T follicular helper cell (primary cell): ENCODE measurements around the gene G2E3.
"Not testable (repeated sequence)": the region's sequence is repeated elsewhere in the genome, so short reads cannot be mapped to it uniquely, and the experiment has no call there.

Experiments
- DNase-seq: peaks from one replicate; pipeline ENCODE4 v3.0.0-alpha.2; 2020; ENCODE audit warnings: low read depth

G2E3 gene

DNA sequence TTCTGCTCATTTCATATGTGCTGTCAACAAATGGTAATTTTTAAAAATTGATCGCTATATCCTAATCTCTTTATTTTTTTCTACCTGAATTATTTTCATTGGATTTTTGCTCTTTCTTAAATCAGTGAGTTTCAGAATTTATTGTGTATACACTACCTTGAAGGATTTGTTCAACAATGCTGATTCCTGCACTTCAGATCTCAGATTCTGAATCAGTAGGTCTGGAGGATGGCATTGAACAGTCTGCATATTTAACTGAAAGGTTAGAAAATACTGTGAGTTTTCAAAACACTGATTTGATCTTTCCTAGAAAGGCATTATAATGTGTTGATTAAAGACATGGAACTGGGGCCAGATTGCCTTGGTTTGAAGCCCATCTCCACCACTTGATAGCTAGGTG is 1.6 kb downstream of the G2E3 start:
- DNase-seq, result no peak

DNA sequence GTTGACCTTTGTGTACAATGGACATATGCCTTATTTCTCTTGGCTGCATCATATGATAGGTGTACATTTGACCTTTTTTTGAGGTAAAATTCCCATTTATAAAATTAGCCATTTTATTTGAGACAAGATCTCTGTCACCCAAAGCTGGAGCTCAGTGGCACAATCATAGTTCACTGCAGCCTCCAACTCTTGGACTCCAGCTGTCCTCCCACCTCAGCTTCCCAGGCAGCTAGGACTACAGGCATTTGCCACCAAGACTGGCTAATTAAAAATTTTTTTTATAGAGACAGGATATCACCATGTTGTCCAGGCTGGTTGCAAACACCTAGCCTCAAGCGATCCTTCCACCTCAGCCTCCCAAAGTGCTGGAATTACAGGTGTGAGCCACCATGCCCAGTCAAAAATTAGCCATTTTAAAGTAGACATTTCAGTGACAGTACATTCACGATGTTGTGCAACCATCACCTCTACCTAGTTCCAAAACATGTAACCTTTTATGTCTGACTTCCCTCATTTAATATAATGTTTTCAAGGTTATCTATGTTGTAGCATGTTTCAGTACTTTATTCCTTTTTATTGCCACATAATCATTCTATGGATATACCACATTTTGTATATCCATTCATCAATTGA is 5.4 kb downstream of the G2E3 start:
- no peak for DNase-seq

DNA sequence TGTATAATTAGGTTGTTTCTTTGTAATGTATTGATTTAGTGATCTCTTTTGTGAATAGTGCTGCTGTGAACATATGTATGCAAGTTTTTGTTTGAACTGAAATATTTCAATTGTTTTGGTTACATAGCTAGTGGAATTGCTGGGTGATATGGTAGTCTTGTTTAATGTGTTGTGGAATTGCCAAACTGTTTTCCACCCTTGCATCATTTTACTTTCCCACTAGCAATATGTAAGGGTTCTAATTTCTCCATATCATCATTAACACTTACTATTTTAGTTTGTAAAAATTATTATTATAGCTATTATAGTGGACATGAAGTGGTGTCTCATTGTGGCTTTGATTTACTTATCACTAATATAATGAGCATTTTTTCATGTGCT is 5.9 kb downstream of the G2E3 start:
- DNase-seq, result no peak

DNA sequence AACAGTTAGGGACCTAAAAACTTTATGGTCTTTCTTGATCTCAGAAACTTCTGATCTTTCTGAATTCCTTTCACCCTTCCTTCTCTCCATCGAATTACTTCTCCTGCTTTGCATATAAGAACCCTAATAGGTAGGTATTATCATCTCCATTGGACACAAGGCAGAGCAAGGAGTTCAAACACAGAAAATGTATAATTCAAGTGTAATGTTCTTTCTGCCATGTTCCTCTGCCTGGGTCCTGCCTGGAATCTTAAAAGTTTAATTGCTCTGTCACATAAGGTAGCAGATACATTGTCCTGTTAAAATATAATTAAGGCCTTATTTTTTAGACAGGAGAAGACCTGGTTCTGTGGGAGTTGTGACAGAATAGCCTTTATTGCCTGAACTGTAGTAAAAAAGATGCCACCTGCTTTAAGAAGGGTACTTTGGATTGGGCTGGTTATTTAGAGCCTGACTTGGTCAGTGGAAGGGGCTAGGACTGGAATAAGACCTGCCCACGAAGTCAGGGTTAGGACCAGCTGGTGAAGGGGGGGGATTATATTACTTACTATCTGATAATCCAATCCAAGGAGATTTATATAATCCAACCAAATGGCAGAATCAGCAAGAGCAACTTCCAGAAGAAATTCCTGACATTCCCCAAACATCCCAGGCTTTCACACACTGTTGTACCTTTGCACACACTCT is 10.4 kb downstream of the G2E3 start:
- no peak for DNase-seq

DNA sequence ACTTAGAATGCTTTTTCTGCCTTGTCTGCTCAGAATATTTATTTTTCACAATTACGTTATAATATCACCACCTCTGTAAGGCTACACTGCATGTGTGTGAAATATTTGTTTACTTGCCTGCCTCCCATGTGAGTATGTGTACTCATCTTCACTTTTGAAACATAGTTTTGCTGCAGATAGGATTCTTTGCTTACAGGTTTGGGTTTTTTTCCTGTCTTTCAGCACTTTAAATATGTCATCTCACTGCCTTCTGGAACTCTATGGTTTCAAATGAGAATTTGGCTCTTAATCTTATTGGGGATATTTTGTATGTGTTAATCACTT is 10.9 kb downstream of the G2E3 start:
- no peak for DNase-seq

DNA sequence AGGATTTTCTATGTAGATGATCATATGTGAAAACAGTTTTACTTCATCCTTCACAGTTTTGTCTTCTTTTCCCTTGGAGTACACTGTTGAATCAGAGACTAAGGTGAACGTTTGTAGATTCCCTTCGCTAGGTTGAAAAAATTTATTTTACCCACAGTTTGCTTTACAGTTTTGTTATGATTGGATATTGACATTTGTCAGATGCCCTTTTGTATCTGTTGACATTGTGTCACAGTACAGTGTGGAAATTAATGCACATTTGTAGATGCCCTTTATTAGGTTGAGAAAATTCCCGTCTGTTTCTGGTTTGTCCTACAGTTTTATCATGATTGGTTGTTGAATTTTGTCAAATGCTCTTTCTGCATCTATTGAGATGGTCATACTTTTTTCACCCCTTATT is 13.3 kb downstream of the G2E3 start:
- DNase-seq, result no peak

DNA sequence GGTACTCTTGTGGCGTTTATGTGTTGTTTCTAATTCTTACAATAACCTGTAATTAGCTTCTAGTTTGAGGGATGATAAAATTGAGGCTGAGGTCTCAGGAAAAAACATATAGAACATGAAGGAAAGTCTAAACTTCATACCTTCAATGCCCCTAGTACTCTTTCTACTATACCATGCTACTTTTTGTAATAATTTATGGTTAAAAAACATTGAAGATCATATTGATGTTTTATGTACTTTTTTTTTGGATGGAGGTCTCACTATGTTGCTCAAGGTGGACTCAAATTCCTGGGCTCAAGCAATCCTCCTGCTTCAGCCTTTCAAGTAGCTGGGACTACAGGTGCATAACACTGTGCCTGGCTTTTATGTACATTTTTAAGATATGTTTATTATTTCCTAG is 13.8 kb downstream of the G2E3 start:
- DNase-seq, result no peak

DNA sequence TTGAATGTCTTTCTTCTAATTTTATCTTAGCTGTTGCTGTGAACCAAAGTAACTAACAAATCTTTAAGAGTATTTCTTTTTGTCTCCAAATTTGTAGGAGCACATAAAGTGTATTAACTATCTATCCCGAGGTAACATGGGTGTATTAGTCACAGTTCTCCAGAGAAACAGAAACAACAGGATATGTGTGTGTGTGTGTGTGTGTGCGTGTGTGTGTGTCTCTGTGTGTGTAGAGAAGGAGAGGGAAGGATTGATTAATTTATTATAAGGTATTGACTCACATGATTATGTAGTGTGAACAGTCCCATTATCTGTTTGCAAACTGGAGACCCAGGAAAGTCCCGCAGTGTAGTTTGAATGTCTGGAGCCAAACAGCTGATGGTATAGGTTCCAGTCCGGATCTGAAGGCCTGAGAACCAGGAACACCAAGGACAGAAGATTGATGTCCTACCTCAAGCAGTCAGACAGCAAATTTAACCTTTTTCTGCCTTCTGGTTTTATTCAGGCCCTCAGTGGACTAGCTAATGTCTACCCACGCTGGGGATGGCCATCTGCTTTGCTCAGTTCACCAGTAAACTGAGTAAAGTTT is 14.4 kb downstream of the G2E3 start:
- no peak for DNase-seq

DNA sequence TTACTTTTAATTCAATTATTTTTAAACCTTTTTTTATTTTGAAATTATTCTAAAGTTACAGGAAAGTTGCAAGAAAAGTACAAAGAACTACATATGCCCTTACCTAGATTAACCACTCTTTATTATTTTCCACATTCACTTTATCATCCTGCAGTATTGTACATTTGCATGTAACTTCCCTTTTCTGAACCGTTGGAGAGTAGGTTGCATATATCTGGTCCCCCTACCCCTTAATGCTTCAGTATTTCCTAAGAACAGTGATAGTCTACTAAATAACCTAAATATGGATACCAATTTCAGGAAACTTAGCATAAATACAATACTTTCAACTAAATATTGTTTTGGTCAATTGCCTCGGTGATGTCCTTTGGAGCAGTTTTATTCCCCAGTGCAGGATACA is 15.0 kb downstream of the G2E3 start:
- no peak for DNase-seq

DNA sequence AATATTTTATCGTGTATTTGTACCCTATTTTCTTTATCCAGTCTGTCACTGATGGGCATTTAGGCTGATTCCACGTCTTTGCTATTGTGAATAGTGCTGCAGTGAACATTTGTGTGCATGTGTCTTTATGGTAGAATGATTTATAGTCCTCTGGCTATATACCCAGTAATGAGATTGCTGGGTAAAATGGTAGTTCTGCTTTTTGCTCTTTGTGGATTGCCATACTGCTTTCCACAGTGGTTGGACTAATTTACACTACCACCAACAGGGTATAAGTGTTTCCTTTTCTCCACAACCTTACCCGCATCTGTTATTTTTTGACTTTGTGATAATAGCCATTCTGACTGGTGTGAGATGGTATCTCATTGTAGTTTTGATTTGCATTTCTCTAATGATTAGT is 15.8 kb downstream of the G2E3 start:
- DNase-seq, result not testable (repeated sequence)

DNA sequence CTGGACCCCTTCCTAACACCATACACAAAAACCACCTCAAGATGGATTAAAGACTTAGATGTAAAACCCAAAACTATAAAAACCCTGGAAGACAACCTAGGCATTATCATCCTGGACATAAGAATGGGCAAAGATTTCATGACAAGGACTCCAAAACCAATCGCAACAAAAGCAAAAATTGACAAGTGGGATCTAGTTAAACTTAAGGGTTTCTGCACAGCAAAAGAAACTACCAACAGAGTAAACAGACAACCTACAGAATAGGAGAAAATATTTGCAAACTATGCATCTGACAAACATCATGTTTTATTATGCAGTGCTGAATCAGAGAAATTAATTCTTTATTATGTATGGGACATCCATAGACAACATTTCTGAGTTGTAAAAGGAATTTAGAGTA is 17.4 kb downstream of the G2E3 start:
- DNase-seq, result not testable (repeated sequence)

DNA sequence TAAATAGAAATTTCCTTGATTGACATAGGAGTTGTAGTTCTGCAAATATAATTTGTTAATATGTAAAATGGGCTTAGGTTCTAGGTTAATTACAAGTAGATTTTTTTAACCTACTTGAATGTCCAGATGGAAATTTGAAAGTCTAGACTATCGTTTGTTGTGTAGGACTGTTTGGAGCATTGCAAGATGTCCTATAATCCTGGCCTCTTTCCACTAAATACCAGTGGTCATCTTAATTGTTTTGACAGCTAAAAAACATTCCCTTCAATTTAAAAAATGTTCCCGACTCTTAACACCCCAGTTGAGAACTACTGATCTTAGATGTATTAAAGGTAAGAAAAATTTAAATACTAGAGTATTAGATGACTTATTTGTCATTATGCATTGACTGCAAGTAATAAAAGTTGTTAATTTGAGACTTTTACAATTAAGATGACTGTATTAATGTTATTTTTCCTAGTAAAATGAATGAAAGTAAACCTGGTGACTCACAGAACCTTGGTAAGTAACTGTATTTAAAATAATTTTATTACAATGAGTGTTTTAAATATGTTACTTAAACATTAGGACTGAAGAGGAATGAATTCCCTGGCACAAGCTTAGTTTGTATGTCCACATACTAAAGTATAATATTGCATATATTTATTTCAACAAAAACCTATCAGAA is 21.8 kb downstream of the G2E3 start:
- DNase-seq, result no peak

DNA sequence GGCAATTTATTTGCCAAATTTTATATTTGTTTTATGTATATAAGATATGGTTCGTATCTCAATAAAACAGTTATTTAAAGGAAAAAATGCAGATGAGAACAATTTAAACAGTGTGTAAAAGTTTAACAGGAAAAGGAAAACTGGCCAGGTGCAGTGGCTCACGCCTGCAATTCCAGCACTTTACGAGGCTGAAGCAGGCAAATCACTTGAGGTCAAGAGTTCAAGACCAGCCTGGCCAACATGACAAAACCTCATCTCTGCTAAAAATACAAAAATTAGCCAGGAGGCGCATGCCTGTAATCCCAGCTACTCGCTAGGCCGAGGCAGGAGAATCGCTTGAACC is 22.3 kb downstream of the G2E3 start:
- no peak for DNase-seq

DNA sequence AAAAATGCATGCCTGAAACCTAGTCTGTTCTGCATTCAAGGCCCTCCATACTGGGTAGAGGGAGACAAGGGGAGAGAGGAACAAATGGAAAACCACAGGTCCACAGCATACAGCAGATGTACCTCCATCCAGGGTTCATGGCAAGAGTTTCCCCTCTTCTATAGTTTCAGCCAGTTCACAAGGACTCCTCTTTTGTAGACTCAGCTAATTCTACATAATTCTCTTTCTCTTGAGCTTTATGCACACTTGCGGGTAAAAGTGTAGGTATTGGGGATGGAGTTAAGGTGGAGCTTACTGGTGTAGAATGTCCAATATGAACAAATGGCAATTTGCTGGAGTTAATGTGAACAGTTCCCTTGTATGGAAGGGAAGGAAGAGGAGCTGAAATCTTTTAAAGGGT is 23.4 kb downstream of the G2E3 start:
- DNase-seq, result no peak

DNA sequence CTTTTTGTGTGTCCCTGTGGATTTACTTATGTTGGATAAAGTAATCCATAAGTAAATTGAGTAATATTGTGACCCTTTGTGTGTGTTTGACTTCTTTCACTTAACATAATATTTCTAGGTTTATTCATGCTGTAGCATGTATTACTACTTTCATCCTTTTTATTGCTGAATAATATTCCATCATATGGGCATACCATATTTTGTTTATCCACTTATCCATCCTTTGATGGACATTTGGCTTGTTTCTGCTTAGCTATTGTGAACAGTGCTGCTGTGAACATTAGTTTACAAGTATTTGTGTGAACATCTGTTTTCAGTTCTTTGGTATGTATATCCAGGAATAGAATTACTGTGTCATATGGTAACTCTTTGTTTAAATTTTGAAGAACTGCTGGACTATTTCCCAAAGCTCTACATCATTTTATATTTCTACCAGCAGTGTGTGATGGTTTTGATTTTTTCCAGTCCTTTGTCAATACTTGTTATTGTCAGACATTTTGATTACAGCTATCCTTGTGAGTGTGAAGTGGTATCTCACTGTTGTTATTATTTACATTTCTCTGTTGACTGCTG is 25.2 kb downstream of the G2E3 start:
- no peak for DNase-seq

DNA sequence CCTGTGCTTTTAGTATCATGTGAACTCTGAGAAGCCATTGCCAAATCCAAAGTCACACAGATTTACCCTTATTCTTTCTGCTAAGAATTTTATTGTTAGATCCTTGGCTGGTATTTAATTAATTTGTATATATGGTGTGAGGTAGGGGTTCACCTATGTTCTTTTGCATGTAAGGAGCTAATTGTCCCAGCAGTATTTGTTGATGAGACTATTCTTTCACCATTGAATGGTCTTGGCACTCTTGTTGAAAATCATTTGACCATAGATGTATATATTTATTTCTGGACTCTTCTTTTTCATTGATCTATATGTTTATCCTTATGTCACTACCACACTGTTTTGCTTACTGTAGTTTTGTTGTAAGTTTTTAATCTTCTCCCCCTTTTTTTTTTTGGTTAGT is 26.2 kb downstream of the G2E3 start:
- no peak for DNase-seq

DNA sequence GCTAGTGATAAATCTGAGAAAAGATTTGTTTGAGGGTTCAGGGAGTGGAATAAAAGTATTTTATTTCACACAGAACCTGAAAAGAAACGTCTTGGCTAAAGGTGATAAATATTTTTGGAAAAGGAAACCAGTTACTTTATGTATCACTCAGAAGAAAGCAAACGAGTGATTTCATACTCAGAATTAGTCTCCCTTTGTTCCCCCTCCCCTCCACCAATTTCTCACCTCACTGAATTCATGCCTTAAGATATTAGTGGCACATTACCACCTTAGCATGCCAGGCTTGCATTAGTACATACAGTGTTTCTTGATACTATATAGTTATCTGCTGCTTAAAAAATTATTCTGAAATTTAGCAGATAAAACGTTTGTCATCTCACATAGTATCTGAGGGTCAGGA is 28.2 kb downstream of the G2E3 start:
- no peak for DNase-seq

DNA sequence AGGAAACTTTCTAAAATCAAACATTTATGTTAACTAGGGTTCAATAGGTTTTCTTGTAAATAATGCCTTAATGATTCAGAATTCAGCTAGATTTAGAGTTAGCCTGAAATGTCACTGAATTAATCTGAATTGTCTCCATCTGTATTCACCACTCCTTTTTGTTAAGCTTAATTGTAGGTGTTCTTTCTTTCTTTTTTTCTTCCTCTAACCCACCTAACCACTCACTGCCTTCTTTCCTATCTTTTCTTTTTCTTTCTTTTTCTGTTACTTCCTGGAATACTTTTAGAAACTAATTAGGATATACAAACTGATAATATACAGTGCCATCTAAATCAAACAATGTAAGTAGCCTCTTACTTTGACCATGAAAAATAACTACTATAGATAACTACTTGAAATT is 29.9 kb downstream of the G2E3 start:
- DNase-seq, result no peak

DNA sequence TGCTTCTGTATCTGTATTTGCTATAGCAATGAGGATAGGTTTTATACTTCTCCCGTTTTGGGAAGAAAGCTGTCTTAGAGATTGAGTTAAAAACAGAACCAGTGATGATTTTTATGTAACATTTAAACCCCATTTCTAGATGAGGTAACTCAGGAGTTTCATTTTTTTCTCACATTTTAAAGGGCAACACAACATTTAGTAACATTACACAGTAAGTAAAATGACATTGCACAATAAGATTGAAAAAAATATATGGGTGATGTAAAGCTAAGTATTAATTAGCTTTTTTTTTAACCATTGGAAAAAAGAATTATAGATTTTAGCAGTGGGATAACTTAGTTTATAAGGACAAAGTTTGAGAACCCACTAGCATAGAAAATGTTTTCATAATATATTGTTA is 38.0 kb downstream of the G2E3 start:
- DNase-seq, result no peak

DNA sequence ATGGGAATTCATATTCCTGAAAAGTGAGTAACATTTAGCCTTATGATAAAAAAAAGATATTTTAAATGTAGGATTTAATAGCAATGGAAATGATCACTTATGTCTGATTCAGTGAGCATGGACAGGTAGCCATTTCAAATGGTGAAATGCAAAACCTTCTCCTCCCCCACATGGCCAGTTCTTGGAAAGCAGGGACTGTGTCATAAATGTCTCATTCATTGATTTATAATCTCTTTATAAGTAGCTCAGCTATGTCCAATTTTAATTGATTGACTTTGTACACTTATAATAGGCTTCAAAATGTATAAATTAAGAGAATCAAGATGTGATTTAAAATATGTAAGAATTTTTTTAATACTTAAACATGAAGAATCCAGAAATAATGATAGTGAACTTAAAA is 38.5 kb downstream of the G2E3 start:
- DNase-seq, result no peak

DNA sequence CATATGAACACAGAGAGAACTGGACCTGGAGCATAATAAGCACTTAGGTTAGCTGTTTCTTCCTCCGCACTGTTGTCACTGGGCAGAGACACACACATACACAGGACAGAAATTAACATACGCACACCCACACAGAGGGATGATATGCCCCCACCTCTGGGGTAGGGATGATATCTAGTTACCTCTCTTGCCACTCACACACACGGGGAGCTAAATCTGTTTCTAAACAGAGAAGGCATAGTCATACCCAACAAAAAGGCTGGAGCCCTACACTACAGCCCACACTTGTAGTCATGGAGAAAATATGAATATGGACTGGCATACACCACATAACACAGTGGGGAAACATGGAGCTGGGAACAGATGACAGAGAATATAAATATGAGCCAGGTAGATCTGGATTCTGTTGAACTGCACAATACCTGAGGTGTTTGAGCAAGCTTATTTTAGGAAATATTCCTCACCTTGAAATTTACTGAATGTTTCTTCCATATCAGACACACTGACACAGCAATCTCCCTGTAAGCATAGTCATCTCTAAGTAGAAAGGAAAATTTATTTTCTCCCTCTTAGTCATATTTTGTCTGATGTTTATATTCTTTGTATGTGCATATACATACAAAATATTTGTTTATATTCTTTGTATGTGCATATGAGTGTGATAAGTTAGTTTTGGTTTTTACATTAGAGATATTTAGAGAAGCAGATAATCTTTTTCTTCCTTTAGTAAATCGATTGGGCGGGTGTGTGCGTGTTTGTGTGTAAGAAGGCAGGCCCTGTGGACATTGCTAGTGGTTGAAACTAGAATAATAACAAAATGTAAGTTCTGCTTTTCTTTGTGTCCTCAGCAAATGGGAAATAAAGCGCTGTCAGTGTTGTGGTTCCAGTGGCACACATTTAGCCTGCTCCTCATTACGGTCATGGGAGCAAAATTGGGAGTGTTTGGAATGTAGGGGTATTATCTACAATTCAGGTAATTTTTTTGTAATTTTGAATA is 42.3 kb downstream of the G2E3 start:
- DNase-seq, result no peak

DNA sequence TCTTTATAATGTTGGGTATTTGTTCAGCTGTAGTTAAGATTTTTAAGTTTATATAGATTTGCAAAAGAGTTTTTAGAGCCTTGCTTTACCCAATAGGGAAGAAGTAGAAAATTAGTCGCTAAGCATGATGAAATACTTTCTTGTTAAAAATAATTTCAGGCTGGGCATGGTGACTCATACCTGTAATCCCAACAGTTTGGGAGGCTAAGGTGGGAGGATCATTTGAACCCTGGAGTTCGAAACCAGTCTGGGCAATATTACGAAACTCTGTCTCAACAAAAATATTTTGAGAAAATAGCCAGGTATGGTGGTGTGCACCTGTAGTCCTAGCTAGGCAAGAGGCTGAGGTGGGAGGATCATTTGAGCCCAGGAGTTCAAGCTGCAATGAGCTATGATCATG is 44.4 kb downstream of the G2E3 start:
- DNase-seq, result no peak
